NCI-H128 (cell line): ENCODE results near the gene PAK6.
A peak's percentile ranks its signal among the peaks of the same experiment; 100 is the strongest.

Source experiments
- DNase-seq: peaks from one replicate; lab custom pipeline; 2025; ENCODE audit not compliant: unreplicated experiment; lab: John Stamatoyannopoulos, UW

Gene PAK6

GRCh38 chr15:40307421-40308211 lies 68.8 kb downstream of the PAK6 start, which contains the start of gene PLCB2:
Gene PLCB2 (minus strand): TSS chr15:40307935. CDS start chr15:40307672, 263 bp downstream.
- no peak for DNase-seq

GRCh38 chr15:40309344-40309862 lies 70.5 kb downstream of the PAK6 start:
- no peak for DNase-seq

DNA sequence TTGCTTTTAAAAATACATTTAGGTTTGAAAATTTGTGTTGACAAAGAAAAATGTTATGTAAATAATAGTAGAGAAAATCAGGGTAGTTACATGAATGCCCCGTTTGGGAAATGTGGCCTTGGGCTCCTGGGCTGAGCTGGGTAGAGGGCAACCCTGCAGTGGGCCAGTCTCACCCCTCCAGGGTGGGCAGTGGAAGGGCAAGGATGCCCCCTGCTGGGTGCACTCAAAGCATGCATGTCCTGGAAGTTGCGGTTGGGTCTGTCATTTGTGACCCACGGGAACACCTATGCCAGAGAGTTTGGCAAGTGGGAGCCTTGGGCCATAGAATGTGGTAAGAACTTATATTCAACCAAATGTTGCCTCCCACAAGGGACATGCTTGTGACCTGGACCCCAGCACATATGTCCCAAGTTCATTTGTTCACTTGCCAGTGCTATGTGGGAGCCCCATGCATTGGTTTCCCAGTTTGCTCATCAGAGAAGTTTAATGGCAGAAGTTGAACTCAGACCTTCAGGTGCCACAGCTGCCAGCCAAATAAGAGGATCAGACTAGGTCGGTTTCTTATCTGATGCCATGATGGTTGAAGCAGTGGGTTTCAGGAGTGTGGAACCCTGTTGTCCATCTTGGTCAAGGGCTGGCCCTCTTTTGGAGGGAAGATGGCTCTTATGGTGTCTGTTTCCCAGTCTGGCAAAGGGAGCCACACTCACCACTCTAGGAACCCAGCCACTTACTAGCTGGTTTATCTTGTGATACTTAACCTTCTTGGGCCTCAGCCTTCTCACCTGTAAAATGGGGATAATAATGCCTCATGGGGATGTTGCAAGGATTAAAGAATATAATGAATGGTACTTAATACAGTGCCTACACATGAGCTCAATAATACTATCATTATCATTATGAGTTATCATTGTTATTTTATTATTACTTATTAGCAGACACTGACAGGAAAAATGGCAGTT lies 71.4 kb downstream of the PAK6 start:
- no peak for DNase-seq

DNA sequence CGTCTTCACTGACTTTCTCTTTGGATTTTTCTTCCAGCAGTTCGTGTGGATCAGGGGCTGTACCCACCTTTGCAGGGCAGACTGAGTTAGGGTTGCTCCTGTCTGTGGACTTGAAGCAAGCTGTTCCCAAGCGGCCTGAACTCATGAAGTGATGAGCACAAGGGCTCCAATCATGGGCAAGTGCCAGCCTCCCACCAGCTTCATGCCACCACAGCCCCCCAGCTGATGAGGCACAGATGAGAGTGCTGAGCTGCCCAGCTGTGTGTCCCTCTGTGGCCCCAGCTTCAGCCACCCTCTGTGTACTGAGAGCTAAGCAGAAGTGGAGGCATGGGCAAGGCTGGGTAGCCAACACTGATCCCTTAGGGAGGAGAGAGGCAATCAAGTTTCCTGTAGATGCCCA lies 72.1 kb downstream of the PAK6 start:
- DNase-seq: no peak

DNA sequence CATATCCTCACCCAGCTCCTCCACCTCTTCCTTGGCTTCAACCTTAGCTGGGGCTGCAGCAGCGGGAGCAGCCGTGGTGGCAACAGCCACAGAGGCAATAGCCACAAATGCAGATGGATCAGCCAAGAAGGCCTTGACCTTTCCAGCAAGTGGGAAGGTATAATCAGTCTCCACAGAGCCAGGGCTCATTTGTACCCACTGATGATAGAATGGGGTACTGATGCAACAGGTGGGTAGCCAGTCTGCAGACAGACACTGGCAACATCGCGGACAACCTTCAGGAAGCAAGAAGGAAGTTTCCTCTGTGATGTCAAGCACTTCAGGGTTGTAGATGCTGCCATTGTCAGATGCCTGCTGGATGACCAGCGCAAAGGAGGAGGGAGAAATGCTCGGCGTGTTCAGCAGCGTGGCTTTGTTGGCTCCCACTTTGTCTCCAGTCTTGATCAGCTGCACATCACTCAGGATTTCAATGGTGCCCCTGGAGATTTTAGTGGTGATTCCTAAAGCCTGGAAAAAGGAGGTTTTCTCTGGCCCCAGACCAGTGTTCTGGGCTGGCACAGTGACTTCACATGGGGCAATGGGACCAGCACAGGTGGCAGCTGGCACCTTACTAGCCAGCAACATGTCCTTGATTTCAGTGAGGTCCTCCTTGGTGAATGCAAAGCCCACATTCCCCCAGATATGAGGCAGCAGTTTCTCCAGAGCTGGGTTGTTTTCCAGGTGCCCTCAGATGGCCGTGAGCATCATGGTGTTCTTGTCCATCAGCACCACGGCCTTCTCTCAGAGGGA lies 73.7 kb downstream of the PAK6 start:
- no peak for DNase-seq

DNA sequence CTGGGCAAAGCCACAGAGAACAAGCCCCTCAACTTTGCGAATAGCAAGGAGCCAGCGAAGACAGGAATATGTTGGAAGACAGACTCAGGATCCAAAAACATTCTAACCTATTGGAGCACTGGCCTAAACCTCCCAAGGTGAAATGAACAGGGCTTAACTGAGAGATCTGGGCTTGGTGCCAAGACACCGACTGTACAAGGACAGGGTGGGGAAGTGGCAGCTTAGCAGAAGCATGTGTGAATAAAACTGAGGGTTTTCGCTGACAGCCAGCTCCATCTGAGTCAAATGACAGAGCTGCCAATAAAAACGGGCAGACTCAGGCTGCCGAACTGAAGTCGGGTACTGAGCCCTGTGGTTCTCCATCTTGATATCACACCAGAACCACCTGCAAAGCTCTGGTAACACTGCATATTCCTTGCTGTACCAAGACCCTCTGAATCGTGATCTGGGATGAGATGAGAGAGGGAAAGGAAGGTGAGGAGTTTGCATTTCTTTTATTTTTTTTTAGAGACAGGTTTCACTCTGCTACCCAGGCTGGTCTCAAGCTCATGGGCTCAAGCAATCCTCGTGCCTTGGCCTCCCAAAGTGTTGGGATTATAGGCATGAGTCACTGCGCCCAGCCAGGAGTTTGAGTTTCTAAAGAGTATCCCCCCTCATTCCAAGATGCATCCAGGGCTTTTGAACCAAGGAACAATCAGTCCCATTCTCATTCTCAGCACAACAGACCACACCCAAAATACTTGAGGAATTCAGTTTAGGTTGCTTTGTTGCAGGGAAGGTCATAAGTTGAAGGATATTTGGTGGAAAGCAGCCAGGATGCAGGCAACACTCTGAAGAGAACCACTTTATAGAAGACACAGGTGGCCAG lies 74.9 kb downstream of the PAK6 start:
- peak; percentile 70 for DNase-seq

GRCh38 chr15:40314723-40315276 lies 75.9 kb downstream of the PAK6 start:
- no peak for DNase-seq

GRCh38 chr15:40316931-40317330 lies 78.1 kb downstream of the PAK6 start:
- DNase-seq: no peak

DNA sequence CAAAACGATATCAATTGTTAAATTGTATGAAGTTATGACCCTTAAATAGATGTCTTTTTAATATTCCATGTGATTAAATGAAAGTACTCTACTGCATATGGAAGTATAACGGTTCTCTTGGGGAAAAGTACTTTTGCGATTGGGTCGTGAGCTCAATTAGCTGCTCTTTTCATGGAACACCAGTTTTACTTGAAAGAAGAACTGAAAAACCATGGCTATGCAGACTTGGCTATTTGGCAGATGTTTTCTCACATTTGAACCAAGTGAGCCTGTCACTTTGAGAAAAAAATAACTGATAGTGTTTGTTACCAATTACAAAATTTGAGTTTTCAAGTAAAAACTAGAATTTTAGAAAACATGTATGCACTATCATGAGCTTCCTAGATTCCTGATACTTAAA lies 78.7 kb downstream of the PAK6 start:
- no peak for DNase-seq

DNA sequence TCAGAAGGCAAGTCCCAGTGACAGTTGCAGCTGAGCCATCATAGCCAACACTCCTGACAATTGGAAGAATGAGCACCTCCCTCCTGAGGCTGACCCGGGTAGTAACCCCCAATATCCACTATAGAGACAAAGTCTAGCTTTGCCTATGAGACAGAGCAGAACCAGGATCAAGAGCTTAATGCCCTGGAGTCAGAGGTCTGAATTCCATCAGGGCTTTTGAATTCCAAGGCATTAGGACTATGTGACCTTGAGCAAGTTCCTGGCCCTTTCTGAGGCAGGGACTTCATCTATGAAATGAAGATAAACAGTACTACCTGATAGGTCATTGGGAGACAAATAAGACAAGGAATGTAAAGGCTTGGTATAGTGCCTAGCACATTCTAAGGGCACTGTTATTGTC lies 81.5 kb downstream of the PAK6 start:
- no peak for DNase-seq

- DNase-seq: peak; percentile 8
Measured at GRCh38 chr15:40320931-40321371, 82.1 kb downstream of the PAK6 start.

GRCh38 chr15:40322531-40323238 lies 83.8 kb downstream of the PAK6 start:
- no peak for DNase-seq

DNA sequence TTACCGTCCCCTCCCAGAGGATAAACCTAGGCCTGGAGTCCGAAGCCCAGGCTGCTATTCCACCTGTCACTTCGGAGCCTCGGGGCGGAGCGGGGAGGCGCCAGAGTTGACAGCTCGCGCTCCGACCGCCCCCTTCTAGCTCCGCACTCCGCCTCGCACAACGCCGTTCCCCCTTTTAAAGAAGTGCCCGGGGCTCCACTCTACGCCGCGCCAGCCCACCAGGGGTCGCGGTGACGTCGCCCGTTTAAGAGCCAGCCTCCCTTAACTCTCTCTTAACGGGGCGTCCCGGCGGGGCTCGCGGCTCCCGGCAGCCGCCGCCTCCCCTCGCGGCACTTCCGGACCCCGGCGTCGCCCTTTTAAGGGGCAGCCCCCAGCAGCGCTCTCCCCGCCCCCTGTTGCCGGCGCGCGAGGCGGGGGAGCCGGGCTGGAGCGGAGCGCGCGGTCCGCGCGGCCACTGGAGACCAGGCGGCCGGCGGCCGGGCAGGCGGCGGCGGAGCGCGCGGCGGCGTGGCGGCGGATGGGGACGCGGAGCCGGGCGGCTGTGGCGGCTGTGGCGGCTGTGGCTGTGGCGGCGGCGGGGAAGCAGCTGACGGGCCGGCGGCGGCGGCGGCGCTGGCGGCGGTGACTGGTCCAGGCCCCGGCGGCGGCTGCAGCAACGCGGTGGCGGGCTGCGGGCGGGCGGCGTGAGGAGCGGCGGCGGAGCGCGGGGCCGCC lies 84.5 kb downstream of the PAK6 start, which contains the start of gene INAFM2:
TSS of gene INAFM2 (plus strand) at position 454 of the 714 bp plus-strand sequence. CDS start 364 bp downstream, outside the sequence.
- peak; percentile 78 for DNase-seq

DNA sequence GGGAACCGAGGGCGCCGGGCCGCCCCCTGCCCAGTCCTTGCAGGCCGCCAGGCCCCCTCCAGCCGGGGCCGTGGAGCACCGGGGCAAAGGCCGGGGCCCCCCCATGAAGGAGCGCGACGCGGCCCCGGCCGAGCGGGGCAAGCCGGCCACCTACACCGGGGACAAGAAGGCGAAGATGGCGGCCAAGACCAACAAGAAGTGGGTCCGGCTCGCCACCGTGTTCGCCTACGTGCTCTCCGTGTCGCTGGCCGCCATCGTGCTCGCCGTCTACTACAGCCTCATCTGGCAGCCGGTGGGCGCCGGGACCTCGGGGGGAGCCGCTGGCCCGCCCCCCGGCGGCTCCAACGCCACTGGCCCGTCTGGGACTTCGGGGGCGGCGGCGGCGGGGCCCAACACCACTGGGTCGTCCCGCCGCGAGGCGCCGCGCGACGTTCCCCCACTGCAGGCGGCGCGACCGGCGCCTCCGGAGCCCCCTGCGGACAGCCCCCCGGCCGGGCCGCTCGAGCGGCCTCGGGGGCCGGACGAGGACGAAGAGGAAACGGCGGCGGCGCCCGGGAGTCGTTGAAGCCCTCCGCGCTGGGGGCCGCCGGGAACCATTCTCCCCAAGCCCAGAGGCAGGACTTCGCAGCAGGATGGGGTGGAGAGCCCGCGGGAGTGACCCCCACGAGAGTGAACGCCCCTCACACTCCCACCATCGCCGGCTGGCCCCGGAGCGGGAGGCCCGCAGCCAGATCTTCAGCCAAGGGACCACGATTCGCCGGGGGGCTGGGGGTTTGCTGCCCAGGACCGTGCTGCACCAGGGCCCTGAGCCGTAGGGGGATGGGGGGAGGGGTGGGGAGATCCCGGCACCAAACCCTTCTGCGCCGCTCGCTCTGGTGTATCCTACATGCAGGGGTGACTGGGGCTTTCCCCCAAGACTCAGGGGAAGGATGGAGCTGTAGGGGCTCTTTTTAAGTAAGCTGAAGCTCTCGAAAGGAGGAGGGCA lies 85.4 kb downstream of the PAK6 start:
- DNase-seq: no peak

DNA sequence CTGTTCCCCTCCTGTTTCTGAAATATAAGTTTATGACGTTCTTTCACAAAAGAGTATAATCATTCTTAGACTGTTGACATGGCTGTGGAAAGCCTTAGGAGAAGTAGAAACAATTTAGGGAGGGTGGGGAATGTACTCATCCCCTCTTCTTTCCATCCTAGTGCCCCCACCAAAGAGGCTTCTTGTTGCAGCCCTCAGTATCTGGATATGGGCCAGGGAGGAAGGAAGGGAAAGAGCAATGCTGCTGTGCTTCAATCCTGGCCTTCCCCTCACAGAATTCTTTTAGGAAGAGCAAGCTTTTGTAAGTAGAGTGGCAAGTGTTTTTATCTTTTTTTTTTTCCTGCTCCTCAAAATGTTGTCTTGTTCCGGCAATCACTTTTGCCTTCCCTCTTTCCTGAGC lies 86.3 kb downstream of the PAK6 start:
- no peak for DNase-seq

GRCh38 chr15:40325700-40326099 lies 86.8 kb downstream of the PAK6 start:
- no peak for DNase-seq
